ENCODE data around the gene LGI4.

The LGI4 gene

GRCh38 chr19:35085947-35086346 is 48.9 kb downstream of the LGI4 start:
- TF ChIP-seq PPARA (CRISPR knock-in tag; IDR thresholded peaks at IDR 0.05; ENCODE audit: borderline replicate concordance): no peak
- TF ChIP-seq CSRNP3 (CRISPR knock-in tag; IDR thresholded peaks at IDR 0.05): no peak
- no peak for TF ChIP-seq ZNF8 (CRISPR knock-in tag; IDR thresholded peaks at IDR 0.05)
- no peak for TF ChIP-seq ISL1 (CRISPR knock-in tag; IDR thresholded peaks at IDR 0.05)
- no peak for TF ChIP-seq TCF4 (CRISPR knock-in tag; IDR thresholded peaks at IDR 0.05; ENCODE audit: borderline replicate concordance)
- TF ChIP-seq, protein P1, sequence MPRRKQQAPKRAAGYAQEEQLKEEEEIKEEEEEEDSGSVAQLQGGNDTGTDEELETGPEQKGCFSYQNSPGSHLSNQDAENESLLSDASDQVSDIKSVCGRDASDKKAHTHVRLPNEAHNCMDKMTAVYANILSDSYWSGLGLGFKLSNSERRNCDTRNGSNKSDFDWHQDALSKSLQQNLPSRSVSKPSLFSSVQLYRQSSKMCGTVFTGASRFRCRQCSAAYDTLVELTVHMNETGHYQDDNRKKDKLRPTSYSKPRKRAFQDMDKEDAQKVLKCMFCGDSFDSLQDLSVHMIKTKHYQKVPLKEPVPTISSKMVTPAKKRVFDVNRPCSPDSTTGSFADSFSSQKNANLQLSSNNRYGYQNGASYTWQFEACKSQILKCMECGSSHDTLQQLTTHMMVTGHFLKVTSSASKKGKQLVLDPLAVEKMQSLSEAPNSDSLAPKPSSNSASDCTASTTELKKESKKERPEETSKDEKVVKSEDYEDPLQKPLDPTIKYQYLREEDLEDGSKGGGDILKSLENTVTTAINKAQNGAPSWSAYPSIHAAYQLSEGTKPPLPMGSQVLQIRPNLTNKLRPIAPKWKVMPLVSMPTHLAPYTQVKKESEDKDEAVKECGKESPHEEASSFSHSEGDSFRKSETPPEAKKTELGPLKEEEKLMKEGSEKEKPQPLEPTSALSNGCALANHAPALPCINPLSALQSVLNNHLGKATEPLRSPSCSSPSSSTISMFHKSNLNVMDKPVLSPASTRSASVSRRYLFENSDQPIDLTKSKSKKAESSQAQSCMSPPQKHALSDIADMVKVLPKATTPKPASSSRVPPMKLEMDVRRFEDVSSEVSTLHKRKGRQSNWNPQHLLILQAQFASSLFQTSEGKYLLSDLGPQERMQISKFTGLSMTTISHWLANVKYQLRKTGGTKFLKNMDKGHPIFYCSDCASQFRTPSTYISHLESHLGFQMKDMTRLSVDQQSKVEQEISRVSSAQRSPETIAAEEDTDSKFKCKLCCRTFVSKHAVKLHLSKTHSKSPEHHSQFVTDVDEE (CRISPR knock-in tag; IDR thresholded peaks at IDR 0.05): no peak
- TF ChIP-seq OSR1 (CRISPR knock-in tag; IDR thresholded peaks at IDR 0.05): no peak
- ATAC-seq: no peak

- TF ChIP-seq, protein P1 (CRISPR knock-in tag; IDR thresholded peaks at IDR 0.05): no peak
- TF ChIP-seq OSR1 (CRISPR knock-in tag; IDR thresholded peaks at IDR 0.05): no peak
- TF ChIP-seq TOX (CRISPR knock-in tag; IDR thresholded peaks at IDR 0.05; ENCODE audit: borderline replicate concordance): no peak
- no peak for TF ChIP-seq BACH2 (CRISPR knock-in tag; IDR thresholded peaks at IDR 0.05; ENCODE audit: borderline replicate concordance)
- no peak for TF ChIP-seq SNAI2 (CRISPR knock-in tag; IDR thresholded peaks at IDR 0.05)
- TF ChIP-seq CSRNP3 (CRISPR knock-in tag; IDR thresholded peaks at IDR 0.05): no peak
- TF ChIP-seq, protein P2, sequence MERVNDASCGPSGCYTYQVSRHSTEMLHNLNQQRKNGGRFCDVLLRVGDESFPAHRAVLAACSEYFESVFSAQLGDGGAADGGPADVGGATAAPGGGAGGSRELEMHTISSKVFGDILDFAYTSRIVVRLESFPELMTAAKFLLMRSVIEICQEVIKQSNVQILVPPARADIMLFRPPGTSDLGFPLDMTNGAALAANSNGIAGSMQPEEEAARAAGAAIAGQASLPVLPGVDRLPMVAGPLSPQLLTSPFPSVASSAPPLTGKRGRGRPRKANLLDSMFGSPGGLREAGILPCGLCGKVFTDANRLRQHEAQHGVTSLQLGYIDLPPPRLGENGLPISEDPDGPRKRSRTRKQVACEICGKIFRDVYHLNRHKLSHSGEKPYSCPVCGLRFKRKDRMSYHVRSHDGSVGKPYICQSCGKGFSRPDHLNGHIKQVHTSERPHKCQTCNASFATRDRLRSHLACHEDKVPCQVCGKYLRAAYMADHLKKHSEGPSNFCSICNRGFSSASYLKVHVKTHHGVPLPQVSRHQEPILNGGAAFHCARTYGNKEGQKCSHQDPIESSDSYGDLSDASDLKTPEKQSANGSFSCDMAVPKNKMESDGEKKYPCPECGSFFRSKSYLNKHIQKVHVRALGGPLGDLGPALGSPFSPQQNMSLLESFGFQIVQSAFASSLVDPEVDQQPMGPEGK (CRISPR knock-in tag; IDR thresholded peaks at IDR 0.05; ENCODE audit: borderline replicate concordance): no peak
- TF ChIP-seq ZFP3 (CRISPR knock-in tag; IDR thresholded peaks at IDR 0.05): no peak
- TF ChIP-seq CSDC2 (CRISPR knock-in tag; IDR thresholded peaks at IDR 0.05): no peak
- TF ChIP-seq ZNF8 (CRISPR knock-in tag; IDR thresholded peaks at IDR 0.05): no peak
- TF ChIP-seq ESRRG (CRISPR knock-in tag; IDR thresholded peaks at IDR 0.05): no peak
- no peak for TF ChIP-seq GLIS3 (CRISPR knock-in tag; IDR thresholded peaks at IDR 0.05)
- TF ChIP-seq ZC3H10 (CRISPR knock-in tag; IDR thresholded peaks at IDR 0.05): no peak
- TF ChIP-seq ZNF70 (CRISPR knock-in tag; IDR thresholded peaks at IDR 0.05): no peak
Observed at GRCh38 chr19:35084509-35084762, 50.4 kb downstream of the LGI4 start.

DNA sequence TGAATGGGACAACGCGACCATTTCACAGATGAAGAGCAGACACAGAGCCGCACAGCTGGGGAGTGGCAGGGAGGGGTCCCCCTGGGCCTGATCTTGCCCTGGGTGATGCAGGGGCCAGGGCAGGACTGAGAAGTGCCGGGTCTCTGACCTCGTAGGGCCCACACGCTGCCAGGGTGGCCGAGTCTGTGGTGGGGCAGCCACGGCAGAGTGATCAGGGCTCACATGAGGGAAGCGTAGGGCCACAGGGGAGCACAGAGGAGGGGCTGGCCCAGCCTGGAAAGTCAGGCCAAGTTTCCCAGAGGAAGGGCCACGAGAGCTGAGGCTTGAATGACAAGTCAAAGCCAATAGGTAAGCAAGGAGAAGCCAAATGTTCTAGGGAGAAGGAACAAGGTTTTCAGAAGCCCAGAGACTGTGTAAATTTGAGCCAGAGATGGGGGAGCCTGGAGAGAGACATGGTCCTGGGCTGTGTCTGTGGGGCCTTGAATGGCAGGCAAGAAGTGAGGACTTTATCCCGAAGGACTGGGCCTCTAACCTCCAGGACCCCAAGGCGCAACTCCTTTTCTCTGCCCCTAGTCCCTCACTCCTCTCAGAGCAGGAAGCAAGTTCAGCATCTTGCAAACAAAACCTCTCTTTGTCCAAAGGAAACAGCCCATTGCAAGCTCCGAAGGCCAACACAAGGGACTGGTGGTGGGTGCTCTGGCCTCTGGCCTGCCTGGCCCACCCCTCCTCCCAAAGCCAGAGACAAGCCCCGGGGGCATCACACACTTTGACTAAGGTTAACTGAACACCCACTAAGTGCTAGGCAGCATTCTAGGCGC is 51.0 kb downstream of the LGI4 start:
- TF ChIP-seq, protein P2 (CRISPR knock-in tag; IDR thresholded peaks at IDR 0.05; ENCODE audit: borderline replicate concordance): no peak
- no peak for TF ChIP-seq BACH2 (CRISPR knock-in tag; IDR thresholded peaks at IDR 0.05; ENCODE audit: borderline replicate concordance)
- no peak for ATAC-seq

More at GRCh38 chr19:35084509-35084762, 50.4 kb downstream of the LGI4 start:
- no peak for ATAC-seq
